Neural progenitor cell (in vitro differentiated cells): ENCODE data around the gene METTL1. TPM values are rescaled to one million over a fixed set of nuclear protein-coding genes. Genes with fewer than 3 reads are reported as not detected.

ENCODE experiments used
- DNase-seq: peaks from one replicate; pipeline ENCODE4 v3.0.0-alpha.2; 2016; ENCODE audit warnings: low spot score
- H2AFZ ChIP-seq: fragments of 200-600 bp; sonication (generic); replicated peaks from 2 replicates; pipeline ENCODE4 v1.6.1; 2016; ENCODE audit warnings: antibody characterized with exemption
- H3F3A ChIP-seq: fragments of 200-600 bp; sonication (generic); 2 replicates; pipeline ENCODE4 v1.6.1; 2016; ENCODE audit warnings: antibody characterized with exemption, low read depth
- H3K27ac ChIP-seq: fragments of 200-600 bp; sonication (generic); 2 replicates; pipeline ENCODE4 v1.5.1; 2016; ENCODE audit warnings: mild to moderate bottlenecking
- H3K27me3 ChIP-seq: fragments of 200-600 bp; sonication (generic); 2 replicates; pipeline ENCODE4 v1.6.1; 2016; ENCODE audit warnings: mild to moderate bottlenecking, moderate library complexity
- H3K36me3 ChIP-seq: fragments of 200-600 bp; sonication (generic); 2 replicates; pipeline ENCODE4 v1.5.1; 2016
- H3K4me1 ChIP-seq: fragments of 200-600 bp; sonication (generic); 2 replicates; pipeline ENCODE4 v1.6.1; 2016; ENCODE audit warnings: mixed run types
- H3K4me2 ChIP-seq: fragments of 200-600 bp; sonication (generic); 2 replicates; pipeline ENCODE4 v1.6.1; 2016
- H3K4me3 ChIP-seq: fragments of 200-600 bp; sonication (generic); 2 replicates; pipeline ENCODE4 v1.5.1; 2016
- H3K79me2 ChIP-seq: fragments of 200-600 bp; sonication (generic); 2 replicates; pipeline ENCODE4 v1.6.1; 2016; ENCODE audit warnings: low read depth
- H3K9ac ChIP-seq: fragments of 200-600 bp; sonication (generic); 2 replicates; pipeline ENCODE4 v1.6.1; 2016
- H3K9me3 ChIP-seq: fragments of 200-600 bp; sonication (generic); 2 replicates; pipeline ENCODE4 v1.5.1; 2016; ENCODE audit warnings: low read depth
- H4K20me1 ChIP-seq: fragments of 200-600 bp; sonication (generic); 2 replicates; pipeline ENCODE4 v1.6.1; 2016; ENCODE audit warnings: low read depth
- H3K27ac Mint-ChIP-seq: 3 replicates; pipeline ENCODE4 v1.8.0; 2021; ENCODE audit warnings: mixed read lengths
- H3K27me3 Mint-ChIP-seq: 2 replicates; pipeline ENCODE4 v1.8.0; 2022; ENCODE audit warnings: low read depth, mild to moderate bottlenecking, inconsistent platforms, moderate library complexity, mixed read lengths; ENCODE audit not compliant: insufficient read depth
- H3K36me3 Mint-ChIP-seq: 3 replicates; pipeline ENCODE4 v1.8.0; 2021; ENCODE audit warnings: mixed read lengths
- H3K4me1 Mint-ChIP-seq: 3 replicates; pipeline ENCODE4 v1.8.0; 2021; ENCODE audit warnings: mixed read lengths
- H3K4me3 Mint-ChIP-seq: 3 replicates; pipeline ENCODE4 v1.8.0; 2021; ENCODE audit warnings: mild to moderate bottlenecking, moderate library complexity, mixed read lengths
- H3K9me3 Mint-ChIP-seq: 3 replicates; pipeline ENCODE4 v1.8.0; 2020; ENCODE audit warnings: mixed read lengths
- CTCF ChIP-seq: fragments of 200-600 bp; sonication (generic); IDR thresholded peaks from 2 replicates; pipeline ENCODE4 v1.5.1; 2017; ENCODE audit warnings: antibody characterized with exemption, mild to moderate bottlenecking
- EZH2 ChIP-seq: fragments of 200-600 bp; sonication (generic); IDR thresholded peaks from 2 replicates; pipeline ENCODE4 v1.6.1; 2017; ENCODE audit warnings: antibody characterized with exemption, mild to moderate bottlenecking, moderate library complexity
- EZH2phosphoT487 ChIP-seq: fragments of 200-600 bp; sonication (generic); IDR thresholded peaks from 2 replicates; pipeline ENCODE4 v1.6.1; 2017; ENCODE audit warnings: antibody characterized with exemption
- total RNA-seq: library from RNA; depleted of rRNA; stranded (reverse); fragments of >200 nt; gene quantifications from 2 replicates; pipeline ENCODE4 v1.2.3, GENCODE V29; 2015; ENCODE audit warnings: low replicate concordance

Gene METTL1
- total RNA-seq, 1 donor from 2014 or later, result 5.6 TPM

- Histone ChIP-seq H3K27me3 (no peaks in the 10 kb centered on the region), H3K9ac (no peak overlapping the region), H3K27ac (no peak overlapping the region), H3K79me2 (no peaks in the 10 kb centered on the region), H3K4me1 (no peaks in the 10 kb centered on the region), H3K9me3 (no peaks in the 10 kb centered on the region), H3K4me3 (no peak overlapping the region), H2AFZ (no peak overlapping the region), H4K20me1 (no peaks in the 10 kb centered on the region), H3K36me3 (peaks cover under 1% of the 10 kb centered on the region), H3K4me2 (no peak overlapping the region), H3F3A (peaks cover 7% of the 10 kb centered on the region)
- H3K4me3 Mint-ChIP-seq, result no peak overlapping the region
- H3K27me3 Mint-ChIP-seq, result no peaks in the 10 kb centered on the region
- TF ChIP-seq CTCF (no peak), EZH2phosphoT487 (no peak), EZH2 (no peak)
- no peaks in the 10 kb centered on the region for H3K9me3 Mint-ChIP-seq
- H3K27ac Mint-ChIP-seq, result no peak overlapping the region
- no peaks in the 10 kb centered on the region for H3K4me1 Mint-ChIP-seq
- DNase-seq, result no peak
- peaks cover 6% of the 10 kb centered on the region for H3K36me3 Mint-ChIP-seq
Measured at GRCh38 chr12:57800965-57801364, 29.1 kb upstream of the METTL1 start.

- no peak overlapping the region for H3K4me2 ChIP-seq
Measured at GRCh38 chr12:57797933-57798332, 26.0 kb upstream of the METTL1 start.

GRCh38 chr12:57796996-57797395, 25.1 kb upstream of the METTL1 start:
- H3K79me2 ChIP-seq, result no peaks in the 10 kb centered on the region
- no peaks in the 10 kb centered on the region for H3K4me1 ChIP-seq
- H3K36me3 ChIP-seq, result peaks cover 10% of the 10 kb centered on the region
- H3F3A ChIP-seq, result peaks cover 7% of the 10 kb centered on the region
- Mint-ChIP-seq H3K4me1 (no peaks in the 10 kb centered on the region), H3K9me3 (no peaks in the 10 kb centered on the region), H3K27ac (no peak overlapping the region), H3K4me3 (no peak overlapping the region), H3K36me3 (peaks cover 10% of the 10 kb centered on the region), H3K27me3 (no peaks in the 10 kb centered on the region)
- no peak overlapping the region for H3K9ac ChIP-seq
- no peak overlapping the region for H2AFZ ChIP-seq
- TF ChIP-seq EZH2phosphoT487, result no peak
- no peak for TF ChIP-seq EZH2
- no peak for TF ChIP-seq CTCF
- no peak overlapping the region for H3K27ac ChIP-seq
- no peaks in the 10 kb centered on the region for H4K20me1 ChIP-seq
- H3K9me3 ChIP-seq, result no peaks in the 10 kb centered on the region
- no peak for DNase-seq
- no peaks in the 10 kb centered on the region for H3K27me3 ChIP-seq
- no peak overlapping the region for H3K4me2 ChIP-seq
- H3K4me3 ChIP-seq, result no peak overlapping the region

More at GRCh38 chr12:57797933-57798332, 26.0 kb upstream of the METTL1 start:
- Mint-ChIP-seq H3K27ac (no peak overlapping the region), H3K4me1 (no peaks in the 10 kb centered on the region), H3K27me3 (no peaks in the 10 kb centered on the region), H3K4me3 (no peak overlapping the region), H3K36me3 (peaks cover 9% of the 10 kb centered on the region), H3K9me3 (no peaks in the 10 kb centered on the region)
- no peaks in the 10 kb centered on the region for H3K27me3 ChIP-seq
- peaks cover 7% of the 10 kb centered on the region for H3F3A ChIP-seq
- no peak overlapping the region for H3K9ac ChIP-seq
- no peak overlapping the region for H3K4me3 ChIP-seq
- H2AFZ ChIP-seq, result no peak overlapping the region
- H3K79me2 ChIP-seq, result no peaks in the 10 kb centered on the region
- H3K27ac ChIP-seq, result no peak overlapping the region
- H3K36me3 ChIP-seq, result peaks cover 8% of the 10 kb centered on the region
- H3K4me1 ChIP-seq, result no peaks in the 10 kb centered on the region
- no peak for DNase-seq
- no peaks in the 10 kb centered on the region for H4K20me1 ChIP-seq
- no peaks in the 10 kb centered on the region for H3K9me3 ChIP-seq
- TF ChIP-seq EZH2 (no peak), EZH2phosphoT487 (no peak), CTCF (no peak)
